Breast epithelium (tissue), 4 donors: ENCODE results near the gene PTPRU. TPM values are rescaled to one million over a fixed set of nuclear protein-coding genes. Genes with fewer than 3 reads are reported as not detected.

Source experiments
- DNase-seq, 2 donors: peaks; one replicate each; pipeline ENCODE4 v3.0.0-alpha.2; 2019; ENCODE audit warnings: low spot score in 2 of 2
- H3K27ac ChIP-seq, 2 donors: fragments of 200-600 bp; sonication (generic) in 1 of 2; one replicate each; pipeline ENCODE4 v1.5.1; 2016 to 2019; ENCODE audit warnings: mild to moderate bottlenecking in 1 of 2
- H3K27me3 ChIP-seq, 2 donors: fragments of 200-600 bp; sonication (generic) in 1 of 2; one replicate each; pipeline versions ENCODE4 v1.5.1 to v1.6.0; 2017 to 2019; ENCODE audit warnings: control low read depth in 1 of 2, mild to moderate bottlenecking in 1 of 2
- H3K36me3 ChIP-seq: fragments of 200-600 bp; one replicate; pipeline ENCODE4 v1.5.1; 2019
- H3K4me1 ChIP-seq, 2 donors: fragments of 200-600 bp; sonication (generic); one replicate each; pipeline ENCODE4 v1.5.1; 2016 to 2019; ENCODE audit warnings: control low read depth in 1 of 2
- H3K4me3 ChIP-seq, 3 donors: fragments of 200-600 bp; sonication (generic); 1 replicate in 2 of 3; 2 replicates in 1 of 3; pipeline ENCODE4 v1.5.1; 2016 to 2019; ENCODE audit warnings: mild to moderate bottlenecking in 3 of 3, moderate library complexity in 2 of 3
- H3K9me3 ChIP-seq, 2 donors: fragments of 200-600 bp; sonication (generic) in 1 of 2; one replicate each; pipeline ENCODE4 v1.5.1; 2016 to 2019; ENCODE audit warnings: control low read depth in 1 of 2
- POLR2A ChIP-seq: fragments of 450-650 bp; IDR thresholded peaks from one replicate; pipeline ENCODE4 v1.6.1; 2016; ENCODE audit warnings: antibody characterized with exemption, mild to moderate bottlenecking, moderate library complexity
- POLR2AphosphoS5 ChIP-seq, 3 donors: sonication (generic); formaldehyde crosslinking; IDR thresholded peaks; one replicate each; pipeline ENCODE4 v1.6.1; 2017; ENCODE audit warnings: antibody characterized with exemption in 3 of 3
- intact Hi-C: fragments of 100-400 bp; cut with DNase I; formaldehyde crosslinking; loops from one replicate; pipeline ENCODE4 v1.15.1; 2023; ENCODE audit warnings: low total_unique reads
- total RNA-seq, 3 donors: library from RNA; depleted of rRNA; stranded (reverse); fragments of >200 nt; gene quantifications; one replicate each; pipeline ENCODE4 v1.1.0, GENCODE V29; 2016
- TF ChIP-seq, protein P1 (sequence below), 3 donors: fragments of 450-650 bp; IDR thresholded peaks; one replicate each; pipeline ENCODE4 v1.5.1; 2016 to 2017; ENCODE audit warnings: antibody characterized with exemption in 3 of 3, mild to moderate bottlenecking in 3 of 3, moderate library complexity in 3 of 3

The PTPRU gene
- total RNA-seq, 3 donors from 2014 or later = 16.0 to 33.1 (median 32.5) TPM

DNA sequence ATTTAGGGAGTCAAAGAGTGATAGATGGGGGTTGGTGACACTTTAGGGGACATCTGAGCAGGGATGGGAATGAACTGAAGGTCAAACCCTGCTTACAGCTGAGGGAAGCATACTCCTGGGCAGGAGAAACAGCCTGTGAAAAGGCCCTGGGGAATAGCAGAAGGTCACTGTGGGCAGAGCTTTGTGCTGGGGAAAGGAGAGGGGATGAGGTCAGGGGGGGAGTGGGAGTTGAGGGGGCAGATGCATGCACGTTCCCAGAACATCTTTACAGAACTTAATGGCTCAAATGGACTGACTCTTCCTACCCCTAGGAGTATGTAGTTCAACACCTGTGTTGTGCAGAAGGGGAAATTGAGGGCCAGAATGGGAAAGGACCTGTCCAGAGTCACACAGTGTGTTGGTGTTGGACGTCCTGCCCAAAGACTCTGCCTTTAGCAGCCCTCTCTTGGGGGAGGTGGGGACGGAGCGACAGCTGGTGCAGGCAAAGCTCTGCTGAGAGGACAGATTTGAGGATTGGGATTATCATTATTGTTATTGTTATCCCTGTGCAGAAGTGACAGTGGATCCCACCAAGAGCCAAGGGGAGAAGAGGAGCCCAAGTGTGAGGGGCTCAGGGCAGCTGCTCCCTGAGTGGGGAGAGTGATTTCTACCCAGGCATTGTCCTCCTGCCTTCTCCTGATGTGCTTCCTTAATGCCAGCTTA, 116.5 kb downstream of the PTPRU start:
- TF ChIP-seq POLR2A = no peak
- TF ChIP-seq, protein P1, sequence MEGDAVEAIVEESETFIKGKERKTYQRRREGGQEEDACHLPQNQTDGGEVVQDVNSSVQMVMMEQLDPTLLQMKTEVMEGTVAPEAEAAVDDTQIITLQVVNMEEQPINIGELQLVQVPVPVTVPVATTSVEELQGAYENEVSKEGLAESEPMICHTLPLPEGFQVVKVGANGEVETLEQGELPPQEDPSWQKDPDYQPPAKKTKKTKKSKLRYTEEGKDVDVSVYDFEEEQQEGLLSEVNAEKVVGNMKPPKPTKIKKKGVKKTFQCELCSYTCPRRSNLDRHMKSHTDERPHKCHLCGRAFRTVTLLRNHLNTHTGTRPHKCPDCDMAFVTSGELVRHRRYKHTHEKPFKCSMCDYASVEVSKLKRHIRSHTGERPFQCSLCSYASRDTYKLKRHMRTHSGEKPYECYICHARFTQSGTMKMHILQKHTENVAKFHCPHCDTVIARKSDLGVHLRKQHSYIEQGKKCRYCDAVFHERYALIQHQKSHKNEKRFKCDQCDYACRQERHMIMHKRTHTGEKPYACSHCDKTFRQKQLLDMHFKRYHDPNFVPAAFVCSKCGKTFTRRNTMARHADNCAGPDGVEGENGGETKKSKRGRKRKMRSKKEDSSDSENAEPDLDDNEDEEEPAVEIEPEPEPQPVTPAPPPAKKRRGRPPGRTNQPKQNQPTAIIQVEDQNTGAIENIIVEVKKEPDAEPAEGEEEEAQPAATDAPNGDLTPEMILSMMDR (IDR thresholded peaks at IDR 0.05) = no peak
- no peak for TF ChIP-seq POLR2AphosphoS5 (IDR thresholded peaks at IDR 0.05)
- intact Hi-C loops = no loop called here
- H3K27me3 ChIP-seq = no peaks in the 10 kb centered on the region
- DNase-seq = no peak
- H3K27ac ChIP-seq = no peak overlapping the region
- H3K9me3 ChIP-seq = no peaks in the 10 kb centered on the region
- no peaks in the 10 kb centered on the region for H3K4me1 ChIP-seq
- no peaks in the 10 kb centered on the region for H3K36me3 ChIP-seq
- no peak overlapping the region for H3K4me3 ChIP-seq

DNA sequence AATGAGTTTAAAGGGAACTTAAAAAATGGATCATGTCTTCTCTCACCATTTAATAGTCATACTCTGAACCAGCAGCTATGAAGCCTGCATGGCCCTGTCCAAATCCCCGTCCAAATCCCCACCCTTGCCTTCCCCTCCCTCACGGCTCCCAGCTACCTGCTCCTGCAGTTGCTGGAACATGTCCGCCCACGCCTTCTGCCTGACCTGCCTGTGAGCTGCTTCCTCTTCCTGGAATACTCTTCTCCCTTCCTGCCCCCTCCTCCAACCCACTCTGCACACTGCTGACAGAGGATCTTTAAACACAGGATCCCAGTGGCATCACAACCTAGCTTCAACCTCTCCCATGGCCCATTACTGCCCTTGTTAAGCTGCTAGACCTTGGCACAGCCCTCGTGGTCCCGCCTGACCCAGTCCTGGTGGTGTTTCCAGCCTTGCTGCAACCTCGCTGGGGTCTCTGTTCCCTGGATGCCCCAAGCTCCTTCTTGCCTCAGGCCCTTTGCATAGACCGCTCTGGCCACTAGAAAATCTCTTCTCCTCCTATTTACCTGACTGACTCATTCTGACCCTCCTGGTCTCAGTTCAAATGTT, 118.3 kb downstream of the PTPRU start:
- H3K4me3 ChIP-seq = no peak overlapping the region
- no peak for DNase-seq
- no peaks in the 10 kb centered on the region for H3K4me1 ChIP-seq
- intact Hi-C loops = no loop called here
- no peaks in the 10 kb centered on the region for H3K27me3 ChIP-seq
- TF ChIP-seq, protein P1 (IDR thresholded peaks at IDR 0.05) = no peak
- TF ChIP-seq POLR2A (no peak), POLR2AphosphoS5 (IDR thresholded peaks at IDR 0.05) (no peak)
- H3K9me3 ChIP-seq = no peaks in the 10 kb centered on the region
- no peaks in the 10 kb centered on the region for H3K36me3 ChIP-seq
- H3K27ac ChIP-seq = no peak overlapping the region

DNA sequence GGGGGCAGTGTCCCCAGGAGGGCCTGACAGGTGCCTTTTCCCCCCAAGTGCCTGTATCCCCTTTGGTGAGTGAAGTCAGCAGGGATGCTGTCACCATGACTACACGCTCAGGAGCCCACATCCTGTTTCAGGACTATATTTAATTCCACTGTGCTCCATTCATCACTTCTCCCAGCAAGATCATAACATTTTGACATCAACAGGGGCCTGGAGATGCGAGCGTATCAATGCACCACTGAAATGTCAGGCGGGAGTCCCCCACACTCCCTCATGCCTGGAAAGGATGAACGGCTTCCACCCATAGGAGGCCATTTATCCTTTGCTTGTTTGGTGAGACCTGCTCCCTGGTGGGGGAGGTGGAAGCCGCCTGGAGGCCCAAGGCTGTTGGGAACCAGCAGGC, 119.1 kb downstream of the PTPRU start:
- Histone ChIP-seq H3K27ac (no peak overlapping the region), H3K27me3 (no peaks in the 10 kb centered on the region), H3K36me3 (no peaks in the 10 kb centered on the region), H3K9me3 (no peaks in the 10 kb centered on the region), H3K4me1 (no peaks in the 10 kb centered on the region), H3K4me3 (no peak overlapping the region)
- no peak for DNase-seq
- intact Hi-C loops = no loop called here
- TF ChIP-seq POLR2AphosphoS5 (IDR thresholded peaks at IDR 0.05) (no peak), POLR2A (no peak)
- TF ChIP-seq, protein P1 (IDR thresholded peaks at IDR 0.05) = no peak

DNA sequence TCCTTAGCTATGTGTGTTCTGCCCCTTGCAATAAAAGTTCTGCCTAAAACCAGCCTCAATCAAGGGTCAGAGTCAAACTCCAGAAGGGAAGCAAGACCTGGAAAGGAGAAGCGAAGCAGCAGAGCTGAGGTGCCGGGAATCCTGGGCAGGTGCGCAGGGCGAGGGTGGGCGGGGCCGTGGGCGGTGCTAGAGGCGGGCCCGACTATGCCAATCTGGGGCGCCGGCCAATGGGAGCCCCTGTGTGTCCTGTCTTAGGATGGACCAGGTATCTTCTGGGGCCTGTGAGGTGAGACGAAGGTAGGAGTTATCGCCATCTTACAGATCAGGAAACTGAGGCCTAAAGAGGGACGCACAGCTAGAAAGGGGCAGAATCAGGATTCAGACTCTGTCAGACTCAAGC, 120.3 kb downstream of the PTPRU start:
- DNase-seq = no peak
- intact Hi-C loops = no loop called here
- H3K4me1 ChIP-seq = no peaks in the 10 kb centered on the region
- H3K9me3 ChIP-seq = no peaks in the 10 kb centered on the region
- no peak overlapping the region for H3K27ac ChIP-seq
- H3K36me3 ChIP-seq = no peaks in the 10 kb centered on the region
- no peak for TF ChIP-seq POLR2A
- TF ChIP-seq, protein P1 (IDR thresholded peaks at IDR 0.05) = no peak
- TF ChIP-seq POLR2AphosphoS5 (IDR thresholded peaks at IDR 0.05) = no peak
- no peaks in the 10 kb centered on the region for H3K27me3 ChIP-seq
- no peak overlapping the region for H3K4me3 ChIP-seq

DNA sequence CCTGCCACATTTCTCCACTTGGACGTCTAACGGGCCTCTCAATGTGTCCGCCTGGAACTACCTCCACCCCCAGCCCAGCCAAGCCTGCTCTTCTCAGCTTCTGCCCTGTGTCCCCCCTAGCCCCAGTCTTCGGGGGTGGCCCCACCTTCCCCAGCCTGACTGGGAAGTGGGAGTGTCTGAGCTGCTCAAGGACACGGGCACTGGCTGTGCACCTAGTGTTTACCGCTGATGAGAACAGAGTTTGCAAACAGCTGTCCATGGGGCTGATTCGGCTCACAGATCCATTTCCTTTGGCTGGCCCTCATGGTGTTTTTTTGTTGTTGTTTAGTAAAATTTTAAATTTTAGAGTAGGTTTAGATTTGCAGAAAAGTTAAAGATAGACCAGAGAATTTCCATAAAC, 121.1 kb downstream of the PTPRU start:
- Histone ChIP-seq H3K27ac (no peak overlapping the region), H3K4me1 (no peaks in the 10 kb centered on the region), H3K9me3 (no peaks in the 10 kb centered on the region), H3K4me3 (no peak overlapping the region), H3K27me3 (no peaks in the 10 kb centered on the region), H3K36me3 (no peaks in the 10 kb centered on the region)
- intact Hi-C loops = no loop called here
- DNase-seq = no peak
- no peak for TF ChIP-seq POLR2AphosphoS5 (IDR thresholded peaks at IDR 0.05)
- TF ChIP-seq, protein P1 (IDR thresholded peaks at IDR 0.05) = no peak
- TF ChIP-seq POLR2A = no peak
